HEK293 (cell line): ENCODE measurements around the gene TAF1B.

Experiments
- ATF2 ChIP-seq: fragments of 450-650 bp; formaldehyde crosslinking; IDR thresholded peaks from 2 replicates; pipeline ENCODE4 v1.5.1; 2016; ENCODE audit warnings: missing biosample characterization, missing genetic modification characterization, low read depth
- BCL11A ChIP-seq: fragments of 450-650 bp; formaldehyde crosslinking; IDR thresholded peaks from 2 replicates; pipeline ENCODE4 v1.5.1; 2016; ENCODE audit warnings: low read depth, missing biosample characterization, missing genetic modification characterization
- BCL11B ChIP-seq: fragments of 450-650 bp; formaldehyde crosslinking; IDR thresholded peaks from 2 replicates; pipeline ENCODE4 v1.5.1; 2016; ENCODE audit warnings: low read depth, missing biosample characterization, missing genetic modification characterization
- CTCF ChIP-seq: fragments of 450-650 bp; formaldehyde crosslinking; IDR thresholded peaks from 2 replicates; pipeline ENCODE4 v1.5.1; 2016; ENCODE audit warnings: missing biosample characterization, missing genetic modification characterization
- KLF1 ChIP-seq: fragments of 450-650 bp; formaldehyde crosslinking; IDR thresholded peaks from 2 replicates; pipeline ENCODE4 v1.5.1; 2016; ENCODE audit warnings: missing biosample characterization, missing genetic modification characterization
- REPIN1 ChIP-seq: fragments of 450-650 bp; formaldehyde crosslinking; IDR thresholded peaks from 2 replicates; pipeline ENCODE4 v1.5.1; 2017; ENCODE audit warnings: missing biosample characterization, missing genetic modification characterization, low read depth
- SALL2 ChIP-seq: fragments of 450-650 bp; formaldehyde crosslinking; IDR thresholded peaks from 2 replicates; pipeline ENCODE4 v1.5.0; 2017; ENCODE audit warnings: missing biosample characterization, mild to moderate bottlenecking, missing genetic modification characterization, borderline replicate concordance
- TCF7L2 ChIP-seq: IDR thresholded peaks from 2 replicates; pipeline ENCODE4 v1.6.1; 2011; ENCODE audit warnings: low read depth, mild to moderate bottlenecking, inconsistent platforms, low read length, moderate library complexity, borderline replicate concordance
- ZNF362 ChIP-seq: fragments of 450-650 bp; formaldehyde crosslinking; IDR thresholded peaks from 2 replicates; pipeline ENCODE4 v1.5.1; 2016; ENCODE audit warnings: missing biosample characterization, missing genetic modification characterization
- ZNF433 ChIP-seq: fragments of 450-650 bp; formaldehyde crosslinking; IDR thresholded peaks from 2 replicates; pipeline ENCODE4 v1.5.1; 2016; ENCODE audit warnings: missing biosample characterization, missing genetic modification characterization, low read depth
- ZNF510 ChIP-seq: fragments of 450-650 bp; formaldehyde crosslinking; IDR thresholded peaks from 2 replicates; pipeline ENCODE4 v1.5.1; 2018; ENCODE audit warnings: mild to moderate bottlenecking, missing genetic modification characterization, missing biosample characterization; ENCODE audit not compliant: insufficient replicate concordance

- no peak for TF ChIP-seq CTCF (tag by site-specific recombination)
- no peak for TF ChIP-seq REPIN1 (tag by site-specific recombination)
- TF ChIP-seq ZNF510, result no peak
- no peak for TF ChIP-seq ZNF433 (tag by site-specific recombination)
- TF ChIP-seq KLF1 (tag by site-specific recombination), result no peak
- no peak for TF ChIP-seq BCL11A
- TF ChIP-seq SALL2 (tag by site-specific recombination), result no peak
- TF ChIP-seq ZNF362 (tag by site-specific recombination), result no peak
- no peak for TF ChIP-seq ATF2 (tag by site-specific recombination)
- no peak for TF ChIP-seq TCF7L2
- no peak for TF ChIP-seq BCL11B (tag by site-specific recombination)
Observed at GRCh38 chr2:9811679-9812511, 31.4 kb upstream of the TAF1B start.
